IMR-90 (cell line): ENCODE data around the gene CREB3L1. TPM values are rescaled to one million over a fixed set of nuclear protein-coding genes. Genes with fewer than 3 reads are reported as not detected.

Experiments
- ATAC-seq: fragments of 200-7000 bp; cut with Tn5 transposase; 2 replicates; pipeline ENCODE4 v1.9.1; 2020; ENCODE audit warnings: low read depth, mild to moderate bottlenecking, moderate library complexity
- BruUV-seq: library from RNA; stranded (reverse); fragments of 400-500 nt; replicated peaks from 2 replicates; lab custom pipeline; 2021; lab: Mats Ljungman, UMichigan
- CTCF ChIA-PET: fragments of 300-600 bp; formaldehyde crosslinking; extraction: SDS; loops from one replicate; lab custom pipeline; 2021; ENCODE audit warnings: antibody characterized with exemption; lab: Yijun Ruan, JAX
- POLR2A ChIA-PET: fragments of 300-600 bp; sonication (Branson Sonifier 250); formaldehyde crosslinking; loops from one replicate; lab custom pipeline; 2022; ENCODE audit warnings: antibody characterized with exemption; ENCODE audit not compliant: unreplicated experiment; lab: Charles Lee
- DNase-seq: peaks from one replicate; pipeline ENCODE4 v3.0.0; 2013
- H2AFZ ChIP-seq: replicated peaks from 2 replicates; pipeline ENCODE3; 2013; ENCODE audit warnings: low read length, mild to moderate bottlenecking; ENCODE audit not compliant: poor library complexity
- H2AK5ac ChIP-seq: 2 replicates; pipeline ENCODE4 v1.6.1; 2013; ENCODE audit warnings: low read depth, low read length, inconsistent platforms
- H2AK9ac ChIP-seq: replicated peaks from 2 replicates; pipeline ENCODE3; 2013; ENCODE audit warnings: mild to moderate bottlenecking, low read depth, low read length, moderate library complexity; ENCODE audit not compliant: poor library complexity
- H2BK120ac ChIP-seq: 2 replicates; pipeline ENCODE4 v1.6.1; 2013; ENCODE audit warnings: low read depth, low read length, inconsistent platforms
- H2BK15ac ChIP-seq: 3 replicates; pipeline ENCODE4 v1.6.1; 2013; ENCODE audit warnings: low read depth, low read length, inconsistent platforms
- H2BK20ac ChIP-seq: 2 replicates; pipeline ENCODE4 v1.6.1; 2013; ENCODE audit warnings: low read depth, mild to moderate bottlenecking, inconsistent platforms, low read length, moderate library complexity
- H2BK5ac ChIP-seq: 2 replicates; pipeline ENCODE4 v1.6.1; 2013; ENCODE audit warnings: mild to moderate bottlenecking, low read depth, low read length, inconsistent platforms; ENCODE audit not compliant: poor library complexity, severe bottlenecking
- H3K14ac ChIP-seq: replicated peaks from 2 replicates; pipeline ENCODE4 v1.6.1; 2013; ENCODE audit warnings: low read depth, low read length, inconsistent platforms
- H3K18ac ChIP-seq: 2 replicates; pipeline ENCODE4 v1.6.1; 2013; ENCODE audit warnings: low read depth, low read length, control low read depth
- H3K23ac ChIP-seq: 2 replicates; pipeline ENCODE4 v1.6.1; 2013; ENCODE audit warnings: low read depth, low read length, inconsistent platforms
- H3K27ac ChIP-seq: 2 replicates; pipeline ENCODE4 v1.5.1; 2013; ENCODE audit warnings: mild to moderate bottlenecking, control low read depth, low read length; ENCODE audit not compliant: insufficient read depth
- H3K27me3 ChIP-seq: 2 replicates; pipeline ENCODE4 v1.6.1; 2013; ENCODE audit warnings: low read length; ENCODE audit not compliant: control insufficient read depth, insufficient read depth
- H3K36me3 ChIP-seq: 2 replicates; pipeline ENCODE4 v1.6.1; 2013; ENCODE audit warnings: low read length, mixed read lengths; ENCODE audit not compliant: control insufficient read depth, insufficient read depth
- H3K4ac ChIP-seq: 2 replicates; pipeline ENCODE4 v1.6.1; 2013; ENCODE audit warnings: low read depth, low read length, inconsistent platforms
- H3K4me1 ChIP-seq: 2 replicates; pipeline ENCODE4 v1.6.1; 2013; ENCODE audit warnings: low read length, mixed read lengths; ENCODE audit not compliant: control insufficient read depth, insufficient read depth
- H3K4me2 ChIP-seq: 2 replicates; pipeline ENCODE4 v1.6.1; 2013; ENCODE audit warnings: low read depth, mild to moderate bottlenecking, control low read depth, low read length, moderate library complexity
- H3K4me3 ChIP-seq: 2 replicates; pipeline ENCODE4 v1.5.1; 2013; ENCODE audit warnings: low read depth, mild to moderate bottlenecking, control low read depth, low read length, moderate library complexity; ENCODE audit not compliant: insufficient read depth
- H3K56ac ChIP-seq: 2 replicates; pipeline ENCODE4 v1.6.1; 2013; ENCODE audit warnings: low read length, inconsistent platforms; ENCODE audit not compliant: insufficient read depth; ENCODE audit errors: extremely low read depth
- H3K79me1 ChIP-seq, 2 experiments: 2 replicates each; pipeline ENCODE4 v1.6.1; 2013; ENCODE audit warnings: low read length in 2 of 2, inconsistent platforms in 1 of 2, low read depth in 1 of 2
- H3K9ac ChIP-seq: 2 replicates; pipeline ENCODE4 v1.6.1; 2013; ENCODE audit warnings: low read depth, low read length, control low read depth
- H3K9me1 ChIP-seq: 2 replicates; pipeline ENCODE4 v1.6.1; 2013; ENCODE audit warnings: low read length, inconsistent platforms; ENCODE audit not compliant: insufficient read depth
- H3K9me3 ChIP-seq: 2 replicates; pipeline ENCODE4 v1.6.1; 2013; ENCODE audit warnings: low read length; ENCODE audit not compliant: control insufficient read depth, insufficient read depth
- H4K20me1 ChIP-seq: 2 replicates; pipeline ENCODE4 v1.6.1; 2013; ENCODE audit warnings: low read length, inconsistent platforms; ENCODE audit not compliant: insufficient read depth
- H4K5ac ChIP-seq: 2 replicates; pipeline ENCODE4 v1.6.1; 2013; ENCODE audit warnings: mild to moderate bottlenecking, low read depth, low read length, control low read depth
- H4K8ac ChIP-seq, 2 experiments: 2 replicates each; pipeline ENCODE4 v1.6.1; 2013; ENCODE audit warnings: low read depth in 2 of 2, low read length in 2 of 2, control low read depth in 1 of 2, inconsistent platforms in 1 of 2
- H4K91ac ChIP-seq: 2 replicates; pipeline ENCODE4 v1.6.1; 2013; ENCODE audit warnings: low read depth, low read length, inconsistent platforms; ENCODE audit not compliant: insufficient read depth
- BHLHE40 ChIP-seq: fragments of 150-350 bp; IDR thresholded peaks from 2 replicates; pipeline ENCODE4 v1.6.1; 2016; ENCODE audit warnings: mild to moderate bottlenecking, low read depth, low read length
- CEBPB ChIP-seq: IDR thresholded peaks from 2 replicates; pipeline ENCODE4 v1.6.1; 2012; ENCODE audit warnings: low read depth, low read length, improper control_type of control experiment
- CHD1 ChIP-seq: IDR thresholded peaks from 2 replicates; pipeline ENCODE4 v1.6.1; 2012; ENCODE audit warnings: low read depth, low read length, improper control_type of control experiment
- FOS ChIP-seq: fragments of 150-350 bp; IDR thresholded peaks from 2 replicates; pipeline ENCODE4 v1.6.1; 2016; ENCODE audit warnings: low read depth, low read length
- MAFK ChIP-seq: IDR thresholded peaks from 2 replicates; pipeline ENCODE4 v1.6.1; 2012; ENCODE audit warnings: low read depth, low read length, improper control_type of control experiment
- MAZ ChIP-seq: IDR thresholded peaks from 2 replicates; pipeline ENCODE4 v1.6.1; 2012; ENCODE audit warnings: low read depth, mild to moderate bottlenecking, low read length, improper control_type of control experiment, moderate library complexity, borderline replicate concordance
- MXI1 ChIP-seq: IDR thresholded peaks from 2 replicates; pipeline ENCODE4 v1.6.1; 2012; ENCODE audit warnings: low read depth, mild to moderate bottlenecking, low read length, moderate library complexity, borderline replicate concordance
- NFE2L2 ChIP-seq: fragments of 150-350 bp; IDR thresholded peaks from 2 replicates; pipeline ENCODE4 v1.6.1; 2016; ENCODE audit warnings: low read depth, mild to moderate bottlenecking, low read length
- POLR2A ChIP-seq: IDR thresholded peaks from 2 replicates; pipeline ENCODE4 v1.6.1; 2012; ENCODE audit warnings: mild to moderate bottlenecking, low read depth, low read length
- RCOR1 ChIP-seq: IDR thresholded peaks from 2 replicates; pipeline ENCODE4 v1.6.1; 2012; ENCODE audit warnings: mild to moderate bottlenecking, low read length, improper control_type of control experiment; ENCODE audit not compliant: insufficient replicate concordance
- RFX5 ChIP-seq: IDR thresholded peaks from 2 replicates; pipeline ENCODE4 v1.8.0; 2012; ENCODE audit warnings: low read depth, mild to moderate bottlenecking, low read length, moderate library complexity
- SMC3 ChIP-seq: fragments of 150-350 bp; IDR thresholded peaks from 2 replicates; pipeline ENCODE4 v1.6.1; 2016; ENCODE audit warnings: low read depth, mild to moderate bottlenecking, antibody characterized with exemption, low read length, moderate library complexity
- WGBS, 2 experiments: methylation state at CpG; one replicate each; pipeline versions ENCODE4 v1.1.5 to v1.1.7; 2013; ENCODE audit warnings: missing lambda C conversion rate in 2 of 2; ENCODE audit not compliant: insufficient read length in 1 of 2; ENCODE audit errors: extremely low coverage in 2 of 2; 5-methylcytosine and 5-hydroxymethylcytosine counted together
- dilution Hi-C: fragments of 300-500 bp; cut with HindIII; formaldehyde crosslinking; loops from one replicate; pipeline ENCODE4 v1.14.3; 2018; ENCODE audit warnings: low sequenced_read_pairs; ENCODE audit not compliant: unreplicated experiment
- in situ Hi-C: fragments of 300-500 bp; cut with MboI; formaldehyde crosslinking; loops from 3 replicates; pipeline ENCODE4 v1.14.3; 2019; ENCODE audit warnings: low sequenced_read_pairs, inconsistent platforms, mixed read lengths
- intact Hi-C: fragments of 100-400 bp; cut with micrococcal nuclease; formaldehyde crosslinking; loops from 2 replicates; pipeline ENCODE4 v1.10.0; 2022
- polyA plus RNA-seq, 3 experiments: library from polyadenylated mRNA; depleted of rRNA; stranded (reverse); fragments of >200 nt; gene quantifications; 2 replicates each; pipeline ENCODE4 v1.2.3, GENCODE V29; 2012; ENCODE audit warnings: low replicate concordance in 1 of 3
- total RNA-seq: library from RNA; depleted of rRNA; stranded (reverse); fragments of >200 nt; gene quantifications from 2 replicates; pipeline ENCODE4 v1.2.3, GENCODE V29; 2012
- TF ChIP-seq, protein P1 (sequence below): conservative IDR thresholded peaks from 2 replicates; pipeline ENCODE4 v1.5.1; 2012; ENCODE audit warnings: mild to moderate bottlenecking, low read depth, low read length, improper control_type of control experiment
- TF ChIP-seq, protein P2 (sequence below): fragments of 150-350 bp; IDR thresholded peaks from 2 replicates; pipeline ENCODE4 v1.6.1; 2016; ENCODE audit warnings: low read depth, mild to moderate bottlenecking, low read length, moderate library complexity, borderline replicate concordance

The CREB3L1 gene
- total and polyA plus RNA-seq, 2 of the 4 experiments (the other 2 are of a cell fraction) = 8.1 to 82.3 TPM

DNA sequence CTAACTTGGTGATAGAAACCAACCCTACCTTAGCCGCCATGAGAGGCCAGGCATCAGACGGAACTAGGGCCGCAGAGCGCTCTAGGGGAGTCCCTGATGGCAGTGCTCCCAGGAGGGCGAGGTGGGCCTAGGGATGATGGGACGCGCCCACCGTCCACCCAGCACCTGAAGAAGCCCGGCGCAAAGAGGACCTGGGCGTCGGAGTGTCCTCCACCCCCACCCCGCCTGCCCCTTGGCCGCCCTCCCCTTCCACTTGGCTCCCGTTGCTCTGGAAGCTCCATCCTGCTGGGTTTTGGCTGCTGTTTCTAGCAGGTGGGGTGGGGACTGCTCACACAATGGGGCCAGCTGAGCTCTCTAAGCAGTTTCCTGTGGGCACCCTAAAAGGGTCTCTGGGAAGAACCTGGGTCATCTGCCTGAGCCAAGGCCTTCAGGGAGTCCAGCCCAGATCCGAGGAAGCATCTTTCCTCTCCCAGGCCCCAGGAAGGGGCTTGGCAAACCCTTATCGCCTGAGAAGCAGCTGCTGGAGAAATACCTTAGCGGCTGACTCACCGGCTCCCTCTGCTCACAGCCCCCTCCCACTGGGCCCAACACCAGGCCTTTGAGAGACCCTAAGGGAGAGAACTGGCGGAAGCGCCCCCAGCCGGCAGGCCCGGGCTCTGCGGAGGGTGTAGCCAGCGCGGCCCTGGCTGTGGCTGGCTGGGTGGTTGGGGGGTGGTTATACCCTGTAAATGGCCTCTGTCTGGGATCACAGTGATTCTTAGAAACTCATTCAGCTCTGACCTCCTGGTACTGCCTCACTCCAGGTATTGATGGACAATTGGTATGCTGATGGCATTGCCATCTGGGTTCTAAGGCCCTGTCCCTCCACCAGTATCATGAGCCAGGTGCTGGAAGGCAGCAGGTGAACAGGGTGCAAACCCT is 19.3 kb downstream of the CREB3L1 start:
- peaks cover 29% of the 10 kb centered on the region for H4K20me1 ChIP-seq
- H2BK20ac ChIP-seq = peak overlapping the region; percentile 95
- peak overlapping the region; percentile 98 for H3K27ac ChIP-seq
- peak overlapping the region; percentile 88 for H3K9ac ChIP-seq
- H3K23ac ChIP-seq = peak overlapping the region; percentile 99
- peak overlapping the region; percentile 98 for H2BK120ac ChIP-seq
- intact Hi-C loops (loop anchor here (1.0 kb wide), 2 partner anchors 17 to 57 kb away; no protein-coding TSS in a partner anchor), in situ Hi-C loops (no loop called here), dilution Hi-C loops (no loop called here)
- peak overlapping the region; percentile 96 for H3K14ac ChIP-seq
- no peaks in the 10 kb centered on the region for H3K27me3 ChIP-seq
- ChIA-PET POLR2A (interaction anchor here (0.6 to 1.2 kb wide), 2 partner anchors 53 to 174 kb away, joined by 5 to 9 read pairs; no protein-coding TSS in a partner anchor), CTCF (interaction anchor here (0.9 to 4.3 kb wide), 6 partner anchors 10 to 57 kb away, joined by 3 to 31 read pairs (median 4); partner anchors contain the start of gene CREB3L1)
- H3K4me1 ChIP-seq = peaks cover 60% of the 10 kb centered on the region
- H3K79me1 ChIP-seq = peaks cover 27 to 70% of the 10 kb centered on the region in 2 experiments
- H3K9me3 ChIP-seq = no peaks in the 10 kb centered on the region
- H3K4me3 ChIP-seq = no peak overlapping the region
- peak overlapping the region; percentile 99 for H2AK5ac ChIP-seq
- H4K91ac ChIP-seq = peak overlapping the region; percentile 99
- BruUV-seq = no TSS peak
- peak overlapping the region; percentile 89 to 97 for H4K8ac ChIP-seq
- H2BK5ac ChIP-seq = peak overlapping the region; percentile 94
- H3K36me3 ChIP-seq = peaks cover 22% of the 10 kb centered on the region
- peaks cover 29% of the 10 kb centered on the region for H3K9me1 ChIP-seq
- DNase-seq (peak; percentile 98), ATAC-seq (peak; percentile 36)
- H3K4me2 ChIP-seq = peak overlapping the region; percentile 90
- H3K18ac ChIP-seq = peak overlapping the region; percentile 95
- H3K4ac ChIP-seq = peak overlapping the region; percentile 98
- no CpG with 5 or more reads among the region's 26 CpGs for WGBS, 2 experiments
- H2BK15ac ChIP-seq = peak overlapping the region; percentile 92; the same call in 2 of the 3 replicates
- H2AK9ac ChIP-seq = peak overlapping the region; percentile 98
- H4K5ac ChIP-seq = peak overlapping the region; percentile 94
- H2AFZ ChIP-seq = peak overlapping the region; percentile 78
- peak overlapping the region; percentile 93 for H3K56ac ChIP-seq
- TF ChIP-seq, protein P1, sequence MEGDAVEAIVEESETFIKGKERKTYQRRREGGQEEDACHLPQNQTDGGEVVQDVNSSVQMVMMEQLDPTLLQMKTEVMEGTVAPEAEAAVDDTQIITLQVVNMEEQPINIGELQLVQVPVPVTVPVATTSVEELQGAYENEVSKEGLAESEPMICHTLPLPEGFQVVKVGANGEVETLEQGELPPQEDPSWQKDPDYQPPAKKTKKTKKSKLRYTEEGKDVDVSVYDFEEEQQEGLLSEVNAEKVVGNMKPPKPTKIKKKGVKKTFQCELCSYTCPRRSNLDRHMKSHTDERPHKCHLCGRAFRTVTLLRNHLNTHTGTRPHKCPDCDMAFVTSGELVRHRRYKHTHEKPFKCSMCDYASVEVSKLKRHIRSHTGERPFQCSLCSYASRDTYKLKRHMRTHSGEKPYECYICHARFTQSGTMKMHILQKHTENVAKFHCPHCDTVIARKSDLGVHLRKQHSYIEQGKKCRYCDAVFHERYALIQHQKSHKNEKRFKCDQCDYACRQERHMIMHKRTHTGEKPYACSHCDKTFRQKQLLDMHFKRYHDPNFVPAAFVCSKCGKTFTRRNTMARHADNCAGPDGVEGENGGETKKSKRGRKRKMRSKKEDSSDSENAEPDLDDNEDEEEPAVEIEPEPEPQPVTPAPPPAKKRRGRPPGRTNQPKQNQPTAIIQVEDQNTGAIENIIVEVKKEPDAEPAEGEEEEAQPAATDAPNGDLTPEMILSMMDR = peak; percentile 89
- TF ChIP-seq FOS (peak; percentile 87), POLR2A (peak; percentile 75), RCOR1 (no peak), NFE2L2 (no peak), MAZ (peak; percentile 99), BHLHE40 (peak; percentile 53; the same call in 1 of the 2 replicates), MXI1 (no peak), CHD1 (no peak), SMC3 (peak; percentile 81), RFX5 (no peak), CEBPB (peak; percentile 38; the same call in 1 of the 2 replicates), MAFK (no peak)
- TF ChIP-seq, protein P2, sequence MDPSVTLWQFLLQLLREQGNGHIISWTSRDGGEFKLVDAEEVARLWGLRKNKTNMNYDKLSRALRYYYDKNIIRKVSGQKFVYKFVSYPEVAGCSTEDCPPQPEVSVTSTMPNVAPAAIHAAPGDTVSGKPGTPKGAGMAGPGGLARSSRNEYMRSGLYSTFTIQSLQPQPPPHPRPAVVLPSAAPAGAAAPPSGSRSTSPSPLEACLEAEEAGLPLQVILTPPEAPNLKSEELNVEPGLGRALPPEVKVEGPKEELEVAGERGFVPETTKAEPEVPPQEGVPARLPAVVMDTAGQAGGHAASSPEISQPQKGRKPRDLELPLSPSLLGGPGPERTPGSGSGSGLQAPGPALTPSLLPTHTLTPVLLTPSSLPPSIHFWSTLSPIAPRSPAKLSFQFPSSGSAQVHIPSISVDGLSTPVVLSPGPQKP = no peak
